ENCODE measurements around the gene FAM221A.
"Not testable (repeated sequence)": the region's sequence is repeated elsewhere in the genome, so short reads cannot be mapped to it uniquely, and the experiment has no call there.

The FAM221A gene

GRCh38 chr7:23679898-23680413 is at the start of gene FAM221A:
Gene FAM221A, plus strand, starts transcription at chr7:23680199. Its CDS starts 20 bp downstream, at chr7:23680219.
- peak; percentile 88 for DNase-seq

- DNase-seq = no peak
Measured at GRCh38 chr7:23633417-23633816, 46.6 kb upstream of the FAM221A start.

DNA sequence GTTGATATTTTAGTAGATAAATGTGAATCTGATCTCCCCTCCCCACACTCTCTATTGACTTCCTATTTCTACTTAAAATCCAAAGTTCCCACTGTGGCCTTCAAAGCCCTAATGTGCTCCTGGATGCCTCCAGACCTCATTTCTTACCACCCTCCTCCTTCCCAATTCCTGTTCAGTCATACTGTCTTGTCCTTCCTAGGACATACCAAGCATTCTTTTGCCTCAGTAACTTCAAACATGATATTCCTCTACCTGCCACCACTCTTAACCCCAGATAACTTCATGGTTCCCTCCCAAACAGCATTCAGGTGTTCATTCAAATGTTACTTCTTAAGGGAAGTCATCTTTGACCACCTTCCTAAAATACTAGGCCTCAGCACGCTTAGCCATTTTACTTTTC is 34.2 kb upstream of the FAM221A start:
- no peak for DNase-seq

GRCh38 chr7:23653942-23654341 is 26.1 kb upstream of the FAM221A start:
- DNase-seq = no peak

GRCh38 chr7:23654508-23654907 is 25.5 kb upstream of the FAM221A start:
- no peak for DNase-seq

- no peak for DNase-seq
Measured at GRCh38 chr7:23655433-23655832, 24.6 kb upstream of the FAM221A start.

- no peak for DNase-seq
Measured at GRCh38 chr7:23658831-23659427, 21.1 kb upstream of the FAM221A start.

DNA sequence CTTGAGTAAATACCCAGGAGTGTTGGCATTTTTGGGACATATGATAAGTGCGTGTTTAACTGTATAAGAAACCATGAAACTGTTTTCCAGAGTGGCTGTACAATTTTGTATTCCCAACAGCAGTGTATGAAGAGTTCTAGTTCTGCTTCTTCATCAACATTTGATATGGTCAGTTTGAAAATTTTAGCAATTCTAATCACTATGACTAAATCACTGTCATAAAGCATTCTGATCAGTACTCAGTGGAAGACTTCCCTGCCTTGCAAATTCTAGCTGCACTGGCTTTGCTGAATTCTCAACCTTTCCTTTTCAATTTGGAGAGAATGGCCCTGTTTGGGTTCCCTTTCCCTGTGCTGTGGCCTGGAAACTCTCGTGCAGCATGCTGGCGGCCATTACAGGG is 18.6 kb upstream of the FAM221A start:
- DNase-seq = no peak

GRCh38 chr7:23662124-23662983 is 17.6 kb upstream of the FAM221A start:
- DNase-seq = peak; percentile 52

GRCh38 chr7:23662984-23663313 is 17.1 kb upstream of the FAM221A start:
- no peak for DNase-seq

DNA sequence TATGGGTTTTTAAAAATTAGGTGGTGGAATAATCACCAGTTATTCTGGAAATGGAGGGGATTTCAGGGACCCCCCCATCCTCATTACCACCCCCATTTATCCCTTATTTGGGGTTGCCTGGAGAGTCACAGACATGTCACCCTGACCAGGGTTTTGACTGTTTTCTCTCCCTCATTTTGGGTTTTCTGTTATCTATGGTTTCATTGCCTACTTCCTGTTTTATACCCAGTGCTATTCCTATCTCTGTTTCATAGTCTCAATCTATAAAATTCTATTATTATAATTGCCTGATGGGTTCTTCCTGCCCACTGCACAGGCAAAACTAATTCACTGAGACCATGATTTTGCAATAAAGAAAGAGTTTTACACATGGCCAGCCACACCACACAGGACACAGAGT is 15.9 kb upstream of the FAM221A start:
- no peak for DNase-seq

DNA sequence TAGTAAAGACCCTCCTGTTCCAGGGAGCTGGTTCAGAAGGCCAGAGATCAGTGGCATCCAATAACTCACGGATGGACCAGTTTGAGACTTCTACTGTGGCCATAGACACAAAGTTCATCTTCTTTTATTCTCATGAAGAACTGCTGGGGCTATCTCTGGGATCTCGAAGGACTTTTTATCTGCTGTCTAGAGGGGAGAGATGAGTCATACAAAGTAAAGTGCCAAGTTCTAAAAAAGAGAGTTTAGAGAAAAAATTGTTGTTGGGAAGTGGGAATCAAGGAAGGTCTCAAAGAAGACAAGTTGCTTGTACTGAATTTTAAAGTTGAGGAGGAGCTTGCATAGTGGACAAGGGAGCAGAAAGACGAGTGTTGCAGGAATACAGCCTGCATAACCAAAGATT is 8.0 kb upstream of the FAM221A start:
- no peak for DNase-seq

DNA sequence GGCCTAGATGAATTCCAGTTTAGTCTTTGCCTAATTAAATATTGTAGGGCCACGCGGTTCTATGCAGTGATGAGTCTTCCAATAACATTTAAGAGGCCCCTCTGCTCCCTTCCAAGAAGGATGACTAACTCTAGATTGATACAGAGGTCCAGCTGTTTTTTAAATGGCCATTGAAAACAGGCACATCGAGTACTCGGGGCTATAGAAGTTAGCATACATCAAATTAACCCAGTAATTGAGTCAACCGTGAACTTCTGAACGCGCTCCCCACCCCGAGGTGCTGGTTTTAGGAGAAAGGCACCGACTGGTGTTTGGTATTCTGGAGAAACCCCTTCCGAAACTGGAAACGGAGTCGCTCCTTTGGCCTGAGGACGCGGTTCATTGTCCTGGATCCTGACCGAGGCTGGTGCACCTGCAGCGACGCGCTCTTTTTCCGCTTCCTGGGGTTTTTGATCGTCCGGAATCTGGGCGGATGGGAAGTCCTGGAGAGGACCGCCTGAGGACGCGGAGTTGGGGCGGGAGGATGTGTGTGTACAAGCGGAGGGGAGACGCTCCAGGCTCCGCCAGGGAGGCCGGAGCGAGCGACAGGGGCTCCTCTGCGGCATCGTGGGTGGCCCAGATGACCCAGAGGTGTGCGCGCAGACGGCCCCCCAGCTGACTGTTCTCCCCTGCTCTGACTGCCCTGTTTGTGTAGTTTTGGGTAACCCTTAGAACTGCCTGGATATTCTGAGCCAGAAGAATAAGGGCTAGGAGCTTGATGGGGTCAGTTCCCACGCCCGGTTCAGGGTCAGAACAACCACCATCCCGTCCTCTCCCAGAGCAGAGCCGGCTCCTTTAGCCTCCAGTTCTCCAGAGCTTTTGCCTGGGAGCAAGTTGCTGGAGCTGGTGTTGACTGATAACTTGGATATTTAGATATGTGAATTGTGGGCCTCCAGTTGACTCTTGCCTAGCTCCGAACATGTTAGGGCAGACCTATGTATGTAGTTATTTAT is 711 bp downstream of the FAM221A start:
- peak; percentile 65 for DNase-seq

- DNase-seq = not testable (repeated sequence)
Measured at GRCh38 chr7:23684041-23684440, 4.0 kb downstream of the FAM221A start.

DNA sequence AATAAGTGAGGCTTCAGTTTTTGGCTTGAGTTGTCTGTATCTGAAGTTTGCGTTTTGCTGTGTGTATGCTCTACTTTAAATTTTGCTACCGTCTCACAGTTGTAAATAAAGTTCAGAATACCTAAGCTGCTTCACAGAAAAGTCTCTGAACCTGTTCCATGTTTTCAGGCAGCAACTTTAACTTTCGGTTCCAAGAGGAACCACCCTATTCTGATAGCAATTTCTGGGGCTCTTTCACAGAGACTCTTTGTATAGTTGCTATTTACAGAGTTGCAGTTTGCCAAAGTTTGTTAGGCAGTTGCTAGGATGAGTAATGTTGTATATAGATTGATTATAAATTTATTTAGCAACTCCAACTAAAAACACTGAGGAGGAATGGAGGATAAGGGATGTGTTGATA is 5.7 kb downstream of the FAM221A start:
- DNase-seq = no peak

DNA sequence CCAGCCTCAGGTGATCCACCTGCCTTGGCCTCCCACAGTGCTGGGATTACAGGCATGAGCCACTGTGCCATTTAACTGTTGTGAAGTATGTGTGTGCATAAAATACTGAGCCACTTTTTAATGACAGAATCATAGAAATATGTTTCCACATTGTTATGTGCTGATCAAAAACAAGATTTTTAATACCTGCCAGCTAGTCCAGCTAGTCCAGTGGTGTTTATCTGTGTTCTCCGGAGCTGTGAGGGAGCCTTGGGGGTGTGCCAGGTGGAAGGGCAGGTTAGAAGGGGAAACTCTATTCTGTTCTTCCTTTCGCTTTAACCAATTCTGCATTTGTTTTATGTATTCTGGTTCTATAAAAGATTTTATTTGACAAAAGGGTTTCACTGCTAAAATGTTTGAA is 7.0 kb downstream of the FAM221A start:
- DNase-seq = no peak

DNA sequence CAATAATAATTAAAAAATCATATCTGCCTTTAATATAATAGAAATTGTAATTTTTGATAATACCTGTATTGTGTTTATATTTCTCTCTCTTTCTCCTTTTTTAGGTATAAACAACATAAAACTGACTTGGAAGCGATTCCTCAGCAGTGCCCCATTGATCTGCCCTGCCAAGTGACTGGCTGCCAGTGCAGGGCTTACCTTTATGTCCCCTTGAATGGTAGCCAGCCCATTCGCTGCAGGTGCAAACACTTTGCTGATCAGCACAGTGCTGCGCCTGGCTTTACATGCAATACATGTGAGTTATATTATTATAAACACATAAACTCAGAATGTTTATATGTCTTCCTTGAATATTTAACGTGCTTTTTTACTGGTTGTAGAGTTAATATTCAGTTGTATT is 9.2 kb downstream of the FAM221A start:
- DNase-seq = no peak

GRCh38 chr7:23691320-23691719 is 11.3 kb downstream of the FAM221A start:
- no peak for DNase-seq

DNA sequence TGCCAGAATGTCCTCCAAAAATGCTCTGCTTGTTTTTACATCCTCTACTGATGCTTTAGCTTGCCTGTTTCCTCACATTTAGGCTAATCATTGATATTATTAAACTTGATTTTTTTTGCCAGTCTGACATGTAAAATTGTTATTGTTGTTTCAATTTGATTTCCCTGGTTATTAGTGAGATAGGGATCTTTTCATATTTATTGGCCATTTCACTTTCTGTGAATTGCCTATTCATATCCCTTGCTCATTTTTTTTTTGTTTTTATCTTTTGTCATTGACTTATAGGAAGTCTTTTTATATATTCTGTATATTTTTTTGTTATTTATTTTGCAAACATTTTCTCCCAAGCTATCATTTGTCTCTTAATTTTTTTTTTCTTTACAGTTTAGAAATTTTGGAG is 13.2 kb downstream of the FAM221A start:
- no peak for DNase-seq

GRCh38 chr7:23696916-23697441 is 17.0 kb downstream of the FAM221A start:
- peak; percentile 52 for DNase-seq

GRCh38 chr7:23698822-23699221 is 18.8 kb downstream of the FAM221A start:
- no peak for DNase-seq

- DNase-seq = no peak
Measured at GRCh38 chr7:23700046-23700445, 20.0 kb downstream of the FAM221A start.

Measured in right forelimb (tissue), 1 donor.